IPS-18c (cell line): ENCODE data around the gene KIRREL3.

ENCODE experiments used
- H3K4me3 ChIP-seq: 2 replicates; pipeline ENCODE4 v1.7.0; 2013; ENCODE audit warnings: low read depth, mild to moderate bottlenecking, low read length, moderate library complexity; ENCODE audit not compliant: insufficient read depth
- H3K9me3 ChIP-seq: one replicate; pipeline ENCODE4 v1.6.1; 2013; ENCODE audit warnings: mild to moderate bottlenecking, low read length, moderate library complexity; ENCODE audit not compliant: control insufficient read depth, insufficient read depth

The KIRREL3 gene

DNA sequence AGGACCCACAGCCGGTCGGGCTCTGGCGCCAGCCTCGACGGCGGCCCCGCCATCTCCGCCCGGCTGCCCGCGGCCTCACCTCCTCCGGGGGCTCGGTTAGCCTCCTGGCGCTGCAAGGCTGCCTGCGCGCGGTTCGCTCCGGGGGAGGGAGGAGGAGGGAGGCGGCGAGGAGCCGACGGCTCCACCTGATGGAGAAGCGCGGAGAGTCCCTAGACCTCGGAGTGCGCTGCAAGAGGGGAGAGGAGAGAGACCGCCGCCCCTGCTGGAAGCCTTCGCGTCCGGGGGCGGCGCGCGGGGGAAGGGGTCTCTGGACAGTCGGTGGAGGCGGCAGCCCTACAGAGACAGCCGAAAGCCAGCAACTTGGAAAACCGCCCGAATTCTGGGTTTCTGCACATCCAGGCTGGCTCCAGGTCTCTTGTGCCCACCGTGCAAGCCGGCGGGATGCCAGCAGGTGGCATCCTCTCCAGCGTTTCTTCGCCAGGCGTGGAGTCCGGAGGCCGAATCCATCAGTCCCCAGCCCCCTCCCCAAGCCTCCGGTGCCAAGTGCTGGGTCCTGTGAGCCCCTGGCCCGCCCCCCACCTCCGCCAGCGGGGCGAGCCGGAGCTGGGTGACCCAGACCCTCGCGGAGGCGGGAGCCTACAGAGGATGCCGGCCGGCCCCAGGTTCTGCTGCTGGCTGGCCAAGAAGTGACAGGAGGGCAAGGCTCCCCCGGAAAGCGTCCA, 2.9 kb upstream of the KIRREL3 start:
- peak overlapping the region; percentile 47 for H3K4me3 ChIP-seq
- H3K9me3 ChIP-seq = no peaks in the 10 kb centered on the region

DNA sequence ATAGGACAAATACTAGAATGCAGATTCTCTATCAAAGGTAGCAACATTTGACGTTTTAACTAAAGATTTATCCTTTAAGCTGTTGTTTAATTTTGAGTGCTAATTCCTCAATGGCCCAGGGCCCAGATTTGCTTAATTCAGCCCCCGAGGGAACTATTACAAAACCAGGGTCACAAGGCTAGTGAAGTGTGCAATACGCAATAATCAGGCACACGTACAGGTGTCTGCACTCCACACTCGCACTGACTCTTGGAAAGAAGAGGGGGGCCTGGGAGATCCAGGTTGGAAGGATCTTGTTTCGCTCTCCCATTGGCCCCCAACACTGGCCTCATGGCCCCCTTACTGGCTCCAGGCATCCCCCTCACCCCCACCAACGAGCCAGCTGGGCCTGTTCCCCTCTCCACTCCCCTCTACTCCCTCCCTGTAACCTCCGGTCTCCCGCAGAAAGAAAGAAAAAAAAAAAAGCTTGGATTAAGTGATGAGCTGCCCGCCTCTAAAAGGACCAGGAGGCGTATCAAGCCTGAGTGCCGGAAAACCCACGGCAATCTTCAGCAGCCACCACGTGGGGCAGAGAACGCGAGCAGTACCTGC, 2.2 kb upstream of the KIRREL3 start:
- Histone ChIP-seq H3K4me3 (peak overlapping the region; percentile 47), H3K9me3 (no peaks in the 10 kb centered on the region)

- Histone ChIP-seq H3K4me3 (no peak overlapping the region; the same call in none of the 2 replicates), H3K9me3 (no peaks in the 10 kb centered on the region)
These were observed 411 bp upstream of the KIRREL3 start for GRCh38 chr11:127000981-127001380.

- H3K4me3 ChIP-seq = no peak overlapping the region
These were observed 1.2 kb downstream of the KIRREL3 start for GRCh38 chr11:126999366-126999765.

GRCh38 chr11:126997641-126998040, 2.9 kb downstream of the KIRREL3 start:
- Histone ChIP-seq H3K4me3 (no peak overlapping the region), H3K9me3 (no peaks in the 10 kb centered on the region)

More at GRCh38 chr11:126999366-126999765, 1.2 kb downstream of the KIRREL3 start:
- no peaks in the 10 kb centered on the region for H3K9me3 ChIP-seq

DNA sequence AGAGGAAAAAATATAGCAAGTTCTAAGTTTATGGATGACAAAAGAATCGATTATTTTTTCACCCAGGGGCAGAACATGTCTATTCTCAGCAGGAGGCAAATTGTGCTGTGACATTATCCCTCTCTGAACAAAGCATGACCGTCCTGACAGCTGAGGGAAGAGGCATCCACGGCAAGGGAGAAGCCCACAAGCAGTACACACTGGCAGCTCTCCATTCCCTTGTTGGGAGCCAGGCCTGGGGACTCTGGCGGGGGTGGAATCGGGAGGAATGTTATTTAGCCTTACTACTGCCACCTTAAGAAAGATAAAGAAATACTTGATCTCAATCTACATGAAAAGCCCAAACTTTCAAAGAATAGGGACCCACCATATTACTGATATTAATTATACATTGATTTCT, 3.4 kb downstream of the KIRREL3 start:
- no peak overlapping the region for H3K4me3 ChIP-seq
- H3K9me3 ChIP-seq = no peaks in the 10 kb centered on the region

DNA sequence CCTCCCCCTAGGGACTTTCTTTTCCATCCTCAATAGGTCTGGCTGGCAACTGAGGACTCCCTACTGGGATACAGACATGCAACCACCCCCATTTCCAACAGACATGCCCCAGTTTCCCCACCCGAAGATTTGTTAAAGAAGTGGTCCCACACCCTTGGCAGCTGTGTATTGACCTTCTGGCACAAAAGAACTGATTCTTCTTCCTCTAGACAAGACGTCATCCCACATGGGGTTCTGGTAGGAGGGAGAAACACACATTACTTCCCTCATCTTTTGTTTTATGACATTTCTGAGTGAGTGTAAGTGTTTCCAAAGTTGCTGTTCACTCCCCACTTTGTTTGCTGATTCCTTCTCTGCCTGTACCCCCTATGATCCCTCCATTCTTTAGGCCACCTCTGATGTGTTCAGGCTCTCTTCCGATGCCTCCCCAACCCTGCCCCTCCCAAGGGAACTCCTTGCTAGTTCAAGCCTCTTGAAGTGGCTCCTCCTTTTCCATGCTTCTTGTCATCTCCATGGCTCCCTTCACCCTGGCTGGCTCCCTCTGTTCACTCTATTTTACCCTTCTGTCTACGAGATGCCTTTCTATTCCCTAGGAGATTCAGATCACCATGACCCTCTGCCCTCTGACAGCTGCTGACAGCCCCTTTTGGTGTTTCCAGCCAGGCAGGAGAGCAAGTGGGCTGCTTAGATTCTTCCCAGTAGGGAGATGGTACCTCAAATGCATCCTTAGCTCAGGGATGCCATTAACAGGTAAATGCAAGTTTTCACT, 4.3 kb downstream of the KIRREL3 start:
- H3K4me3 ChIP-seq = no peak overlapping the region

DNA sequence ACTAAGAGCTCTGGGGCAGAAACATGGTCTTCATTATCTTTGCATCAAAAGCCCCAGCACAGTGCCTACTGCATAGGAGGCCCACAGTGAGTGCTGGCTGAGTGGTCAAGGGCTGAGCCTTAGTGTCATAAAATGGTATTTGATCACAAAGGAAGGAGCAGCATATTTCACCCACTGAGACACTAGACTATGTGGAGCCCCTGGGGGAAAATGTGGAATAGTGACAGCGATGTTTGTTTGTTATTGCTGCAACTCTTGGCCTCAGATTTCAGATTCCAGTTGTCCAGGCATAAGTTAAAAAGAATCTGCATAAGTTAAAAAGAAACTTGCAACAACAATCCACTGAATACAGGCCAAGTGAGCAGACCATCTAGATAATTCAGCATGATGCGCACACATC, 7.0 kb downstream of the KIRREL3 start:
- H3K9me3 ChIP-seq = peaks cover 2% of the 10 kb centered on the region
- H3K4me3 ChIP-seq = no peak overlapping the region

More for the DNA sequence above, 4.3 kb downstream of the KIRREL3 start:
- H3K9me3 ChIP-seq = no peaks in the 10 kb centered on the region

DNA sequence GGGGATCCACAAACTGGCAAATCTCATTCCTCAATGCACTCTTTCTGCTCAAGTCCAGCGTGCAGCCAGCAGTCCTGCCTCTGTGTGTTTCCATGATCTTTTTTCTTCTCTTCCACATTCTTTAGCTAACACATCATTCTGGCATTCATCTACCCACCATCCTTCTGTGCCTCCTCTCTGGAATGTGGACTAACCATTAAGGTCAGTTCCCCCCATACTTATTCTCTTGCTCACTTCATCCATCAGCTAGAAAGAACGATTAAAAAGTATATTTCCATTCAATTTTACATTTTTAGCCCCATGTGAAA, 7.8 kb downstream of the KIRREL3 start:
- Histone ChIP-seq H3K4me3 (no peak overlapping the region), H3K9me3 (peaks cover 2% of the 10 kb centered on the region)

DNA sequence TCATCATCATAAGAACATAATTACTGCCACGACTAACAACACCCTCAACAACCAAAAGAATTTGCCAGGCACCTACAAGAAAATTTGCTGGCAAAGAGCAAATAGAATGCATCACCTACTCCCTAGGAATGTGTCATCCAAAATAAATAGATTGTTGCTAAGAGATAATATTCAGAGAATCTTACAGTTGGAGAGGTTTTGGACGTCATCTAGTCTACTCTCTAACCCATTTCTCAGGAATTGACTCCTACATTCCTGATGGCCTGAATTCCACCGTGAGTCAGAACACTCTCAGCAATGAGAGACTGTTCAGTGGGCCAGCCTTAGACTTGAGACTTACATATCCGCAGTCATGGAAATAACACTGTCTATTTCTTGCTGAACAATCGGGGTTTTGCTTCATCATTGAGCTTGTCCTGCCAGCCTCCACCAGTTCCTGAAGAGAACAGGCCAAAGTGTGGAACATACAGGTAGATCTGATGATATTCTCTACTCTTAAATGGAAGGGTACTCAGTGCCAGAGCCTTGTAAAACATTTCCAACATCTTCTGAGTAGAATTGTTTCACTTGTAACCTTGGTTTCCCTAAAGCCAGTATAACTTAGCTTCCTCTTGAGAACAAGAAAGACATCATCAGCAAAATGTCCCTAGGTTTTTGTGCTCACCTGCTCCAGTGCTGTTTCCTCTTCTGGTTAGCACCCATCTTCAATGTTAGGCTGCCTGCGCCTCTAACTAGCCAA, 8.3 kb downstream of the KIRREL3 start:
- H3K9me3 ChIP-seq = peaks cover 2% of the 10 kb centered on the region
- H3K4me3 ChIP-seq = no peak overlapping the region

DNA sequence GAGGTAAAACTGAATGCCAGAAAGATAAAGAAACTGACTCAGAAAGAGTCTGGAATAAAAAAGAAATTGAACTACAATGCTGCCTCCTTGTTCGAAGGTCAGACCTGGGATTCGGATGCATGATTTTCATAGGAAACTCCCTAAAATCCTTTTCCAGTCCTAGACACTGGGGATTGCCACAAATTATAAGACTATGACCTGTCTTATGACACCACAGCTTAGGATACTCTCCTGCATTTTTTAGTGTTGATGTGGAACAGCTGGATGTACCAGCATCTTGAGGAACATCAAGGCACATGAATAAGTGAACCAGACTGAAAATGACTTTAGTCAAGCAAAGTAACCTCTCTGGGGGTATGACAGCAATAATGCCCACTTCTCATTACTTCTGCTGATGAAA, 9.0 kb downstream of the KIRREL3 start:
- Histone ChIP-seq H3K4me3 (no peak overlapping the region), H3K9me3 (peaks cover 4% of the 10 kb centered on the region)

DNA sequence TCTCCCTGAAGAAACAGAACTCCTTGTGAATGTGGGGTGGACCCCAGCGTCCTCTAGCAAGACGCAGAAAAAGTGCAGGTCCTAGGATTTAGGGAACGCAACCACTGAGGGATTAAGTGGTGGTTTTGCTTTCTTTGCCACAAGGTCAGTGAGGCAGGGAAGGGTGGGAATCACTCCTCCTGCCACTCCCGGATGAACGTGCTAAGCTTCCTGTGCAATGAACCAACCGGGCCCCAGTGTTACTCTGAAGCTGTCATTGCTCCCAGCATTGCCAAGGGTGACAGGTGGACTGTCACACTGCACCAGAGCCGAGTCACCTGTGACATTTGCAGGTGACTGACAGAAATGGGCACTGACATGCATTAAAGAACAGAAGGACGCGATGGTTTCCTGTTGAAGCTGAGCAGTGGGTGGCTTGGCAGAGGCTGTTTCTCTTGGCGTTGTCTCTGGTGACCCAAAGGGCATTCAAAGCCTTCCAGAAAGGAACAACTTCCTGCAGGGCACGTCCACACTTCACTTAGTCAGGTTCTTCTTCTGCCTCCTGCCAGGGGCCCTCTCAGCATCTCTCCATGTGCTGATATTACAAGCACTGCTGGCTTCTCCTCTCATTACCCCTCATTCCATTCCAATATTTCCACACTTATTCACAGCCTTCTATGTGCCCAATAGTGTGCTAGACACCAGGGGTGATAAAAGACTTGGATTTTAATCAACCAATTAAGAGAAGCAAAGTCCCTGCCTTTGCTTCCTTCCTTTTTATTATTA, 9.7 kb downstream of the KIRREL3 start:
- H3K4me3 ChIP-seq = no peak overlapping the region
- H3K9me3 ChIP-seq = peaks cover 4% of the 10 kb centered on the region

- no peak overlapping the region for H3K4me3 ChIP-seq
- H3K9me3 ChIP-seq = peaks cover 4% of the 10 kb centered on the region
These were observed 10.4 kb downstream of the KIRREL3 start for GRCh38 chr11:126989942-126990715.

DNA sequence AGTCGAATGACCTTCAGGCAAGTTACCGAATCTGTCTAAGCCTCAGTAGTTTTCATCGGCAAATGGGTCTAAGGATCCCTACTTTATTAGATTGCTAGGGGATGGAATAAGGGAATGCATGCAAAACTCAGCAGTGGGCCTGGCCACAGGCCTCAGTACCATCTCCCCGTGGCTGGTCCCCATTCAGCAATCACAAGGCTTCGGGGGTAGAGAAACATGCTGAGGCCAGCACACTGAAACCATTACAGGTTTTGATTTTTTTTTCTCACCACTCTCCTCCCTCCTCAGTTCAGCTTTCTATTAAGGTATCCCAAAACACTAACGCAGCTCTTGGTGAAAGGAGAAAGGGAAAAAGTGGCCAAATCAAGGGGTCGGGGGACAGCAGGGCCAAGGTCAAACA, 11.9 kb downstream of the KIRREL3 start:
- no peak overlapping the region for H3K4me3 ChIP-seq
- H3K9me3 ChIP-seq = peaks cover 4% of the 10 kb centered on the region

DNA sequence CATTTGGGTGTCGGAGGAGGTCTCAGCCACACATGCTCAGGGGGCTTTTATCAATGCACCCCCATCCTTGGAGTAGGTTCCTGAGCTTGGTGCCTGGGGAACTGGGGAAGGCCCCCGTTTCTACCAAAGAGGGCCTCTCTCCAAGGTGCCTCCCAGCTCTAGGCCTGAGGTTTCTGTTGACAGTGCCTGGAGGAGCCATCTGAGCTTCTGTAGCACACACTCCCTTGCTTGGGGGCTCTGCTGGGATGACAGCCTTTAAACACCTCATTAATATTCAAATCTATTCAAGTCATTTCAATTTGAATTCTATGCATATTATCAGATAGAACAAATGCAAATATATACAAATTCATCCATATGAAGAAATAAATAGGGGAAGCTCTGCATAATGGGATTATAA, 18.9 kb downstream of the KIRREL3 start:
- Histone ChIP-seq H3K4me3 (no peak overlapping the region), H3K9me3 (no peaks in the 10 kb centered on the region)

- no peaks in the 10 kb centered on the region for H3K9me3 ChIP-seq
These were observed 21.7 kb downstream of the KIRREL3 start for GRCh38 chr11:126978911-126979310.

More at GRCh38 chr11:126978911-126979310, 21.7 kb downstream of the KIRREL3 start:
- H3K4me3 ChIP-seq = no peak overlapping the region
